HG03378 (cell line): ENCODE measurements around the gene CUL3.
"Not testable (repeated sequence)": the region's sequence is repeated elsewhere in the genome, so short reads cannot be mapped to it uniquely, and the experiment has no call there.

ENCODE experiments used
- ATAC-seq: cut with Tn5 transposase; IDR thresholded peaks from one replicate; pipeline ENCODE4 v1.9.1; 2021; ENCODE audit warnings: mild to moderate bottlenecking, moderate library complexity; ENCODE audit not compliant: unreplicated experiment

CUL3 gene

DNA sequence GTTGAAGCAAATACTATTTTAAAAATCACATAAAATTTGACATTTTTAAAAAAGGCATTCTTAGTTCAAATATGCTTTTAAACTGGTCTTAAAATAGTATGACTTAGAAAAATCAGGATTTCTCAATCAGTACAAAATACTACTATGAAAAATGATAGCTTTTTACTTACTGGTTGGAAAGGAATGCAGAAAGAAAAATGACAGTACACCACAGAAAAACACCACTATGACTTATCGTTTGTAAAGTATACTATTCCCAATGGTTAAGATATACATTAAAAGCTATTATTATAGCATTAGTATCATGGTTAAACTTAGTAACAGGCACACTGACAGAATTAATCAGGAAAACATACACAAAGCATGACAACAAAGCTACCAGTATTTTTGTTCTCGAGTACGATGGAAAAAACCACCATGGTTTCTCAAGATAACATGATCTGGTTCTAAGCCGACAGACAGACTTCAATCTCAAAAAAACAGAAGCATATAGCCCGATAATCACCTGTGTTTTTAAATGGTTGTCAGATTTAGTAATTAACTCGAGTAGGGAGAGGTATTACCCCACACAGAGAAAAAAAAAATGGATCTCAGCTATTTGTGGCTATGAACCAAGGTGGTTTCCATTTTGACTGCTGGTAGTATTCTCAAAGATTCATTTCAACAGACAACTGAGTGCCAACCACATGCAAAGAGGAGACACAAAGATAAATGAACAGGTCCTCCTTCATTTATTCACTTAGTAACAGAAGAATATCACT is 39.1 kb downstream of the CUL3 start:
- peak; percentile 66 for ATAC-seq

DNA sequence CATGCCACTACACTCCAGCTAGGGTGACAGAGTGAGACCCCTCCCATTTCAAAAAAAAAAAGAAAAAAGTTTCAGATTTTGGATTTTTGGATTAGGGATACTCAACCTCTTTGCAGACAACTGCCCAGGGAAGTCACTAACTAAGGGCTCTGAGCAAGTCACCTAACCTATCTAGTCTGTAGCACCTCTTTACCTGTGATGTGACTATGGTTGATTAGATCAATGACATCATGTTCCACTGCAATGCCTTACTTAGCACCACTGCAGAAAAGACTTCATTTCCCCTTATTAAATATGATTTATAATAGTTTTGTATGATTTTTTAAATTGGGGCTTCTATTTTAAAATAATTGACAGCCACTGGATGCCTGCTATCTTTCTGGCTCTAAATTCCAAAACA is 41.2 kb downstream of the CUL3 start:
- no peak for ATAC-seq

DNA sequence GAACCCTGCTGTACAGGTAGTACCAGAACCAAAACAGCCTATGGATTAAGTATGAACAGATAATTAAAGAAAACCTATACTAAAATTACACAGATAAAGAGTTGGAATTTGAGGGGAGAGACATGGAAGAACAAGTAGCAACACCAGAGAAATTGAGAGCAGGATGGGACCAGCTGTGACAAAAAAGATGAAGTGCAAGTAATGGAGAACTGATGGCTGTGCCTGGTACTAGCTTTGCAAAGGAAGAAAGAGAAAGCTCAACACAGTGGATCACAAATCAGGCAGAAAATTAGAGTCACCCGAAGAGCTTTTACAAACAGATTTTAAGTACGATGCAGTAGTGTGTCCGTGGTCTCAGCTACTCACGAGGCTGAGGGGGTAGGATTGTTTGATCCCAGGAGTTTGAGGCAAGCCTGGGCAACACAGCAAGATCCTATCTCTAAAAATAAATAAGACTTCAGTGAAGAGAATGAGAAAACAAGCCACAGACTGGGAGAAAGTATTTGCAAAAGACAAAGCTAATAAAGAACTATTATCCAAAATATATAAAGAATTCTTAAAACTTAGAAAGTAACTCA is 46.5 kb downstream of the CUL3 start:
- ATAC-seq, result no peak

DNA sequence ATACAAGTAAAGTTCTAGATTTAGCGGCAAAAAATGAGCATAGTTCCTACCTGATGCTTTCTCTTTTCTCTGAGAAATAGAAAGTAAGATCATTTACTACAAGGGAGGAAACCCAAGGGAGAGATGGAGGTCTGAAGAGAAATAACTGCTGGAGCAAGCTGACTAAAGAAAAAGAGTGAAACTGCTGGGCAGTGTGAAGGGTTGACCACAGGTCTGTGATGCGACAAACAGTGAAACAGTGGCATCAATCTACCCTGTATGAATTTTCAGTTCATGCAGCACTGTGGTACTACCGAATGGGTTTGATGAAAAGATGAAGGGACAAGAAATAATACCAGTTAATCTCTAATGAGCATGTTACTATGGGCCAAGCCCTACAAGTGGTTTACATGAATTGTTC is 52.2 kb downstream of the CUL3 start:
- no peak for ATAC-seq

DNA sequence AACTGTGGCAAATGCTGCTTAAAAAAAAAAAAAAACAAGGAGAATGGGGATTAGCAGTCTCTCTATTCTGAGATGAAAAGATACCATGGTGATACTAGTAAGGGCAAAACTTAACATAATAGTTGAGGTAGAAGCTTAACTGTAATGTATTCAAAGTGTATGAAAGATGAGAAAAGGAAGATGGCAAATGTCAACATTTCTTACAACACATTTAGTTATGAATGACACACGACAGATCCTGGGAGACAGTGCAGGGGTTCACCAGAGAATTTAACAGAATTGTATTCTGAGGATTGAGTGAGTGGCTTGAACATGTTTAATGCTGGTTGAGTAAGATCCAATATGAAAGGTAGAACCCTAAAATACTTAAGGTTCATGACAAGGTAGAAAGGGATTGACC is 52.7 kb downstream of the CUL3 start:
- ATAC-seq, result no peak

DNA sequence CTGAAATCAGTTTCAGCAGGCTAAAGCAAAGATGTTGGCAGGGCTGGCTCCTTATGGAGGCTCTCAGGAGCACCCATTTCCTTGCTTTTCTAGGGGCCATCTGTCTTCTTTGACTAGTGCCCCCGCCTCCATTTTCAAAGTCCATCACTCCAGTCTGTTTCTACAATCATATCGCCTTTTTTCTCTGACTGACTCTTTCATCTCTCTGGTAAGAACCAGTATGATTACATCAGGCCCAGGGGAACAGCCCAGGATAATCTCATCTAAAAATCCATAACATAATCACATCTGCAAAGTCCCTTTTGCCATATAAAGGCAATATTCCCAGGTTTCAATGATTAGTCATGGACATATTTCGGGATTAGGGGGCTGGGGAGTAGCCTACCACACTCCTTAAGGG is 57.0 kb downstream of the CUL3 start:
- no peak for ATAC-seq

DNA sequence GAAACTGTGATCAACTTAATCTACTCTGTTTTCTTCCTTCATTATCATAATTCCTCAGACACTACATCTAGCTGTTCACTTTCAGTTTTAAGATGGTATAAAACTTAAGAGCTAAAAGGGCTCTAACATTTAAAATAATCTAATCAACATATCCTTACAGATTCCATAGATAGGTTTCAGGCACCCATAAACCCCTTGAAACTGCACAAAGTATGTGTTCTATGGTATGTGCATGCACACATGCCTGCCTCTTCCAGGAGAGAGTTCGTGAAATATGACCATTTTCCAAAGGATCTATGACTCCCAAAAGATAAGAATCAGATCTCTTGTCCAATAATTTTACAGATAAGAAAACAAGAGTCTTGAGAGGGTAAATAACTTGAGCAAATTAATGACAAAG is 59.4 kb downstream of the CUL3 start:
- ATAC-seq, result no peak

DNA sequence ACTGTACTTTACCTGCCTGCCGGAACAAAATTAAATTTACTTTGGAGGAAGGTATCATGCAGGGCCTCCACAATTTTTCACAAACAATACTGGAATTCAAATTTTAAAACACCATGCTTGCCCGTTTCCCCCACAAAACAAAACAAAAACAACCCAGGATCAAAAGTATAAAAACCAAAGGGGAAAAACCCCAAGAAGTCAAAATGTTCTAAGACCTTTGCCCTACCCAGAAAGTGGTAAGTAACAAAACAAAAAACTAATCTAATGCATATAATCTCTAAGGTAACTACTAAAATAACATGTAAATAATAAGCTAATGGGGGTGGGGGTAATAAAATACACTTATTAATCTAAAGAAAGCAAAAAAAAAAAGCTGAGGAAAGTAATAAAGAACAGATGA is 60.5 kb downstream of the CUL3 start:
- no peak for ATAC-seq

DNA sequence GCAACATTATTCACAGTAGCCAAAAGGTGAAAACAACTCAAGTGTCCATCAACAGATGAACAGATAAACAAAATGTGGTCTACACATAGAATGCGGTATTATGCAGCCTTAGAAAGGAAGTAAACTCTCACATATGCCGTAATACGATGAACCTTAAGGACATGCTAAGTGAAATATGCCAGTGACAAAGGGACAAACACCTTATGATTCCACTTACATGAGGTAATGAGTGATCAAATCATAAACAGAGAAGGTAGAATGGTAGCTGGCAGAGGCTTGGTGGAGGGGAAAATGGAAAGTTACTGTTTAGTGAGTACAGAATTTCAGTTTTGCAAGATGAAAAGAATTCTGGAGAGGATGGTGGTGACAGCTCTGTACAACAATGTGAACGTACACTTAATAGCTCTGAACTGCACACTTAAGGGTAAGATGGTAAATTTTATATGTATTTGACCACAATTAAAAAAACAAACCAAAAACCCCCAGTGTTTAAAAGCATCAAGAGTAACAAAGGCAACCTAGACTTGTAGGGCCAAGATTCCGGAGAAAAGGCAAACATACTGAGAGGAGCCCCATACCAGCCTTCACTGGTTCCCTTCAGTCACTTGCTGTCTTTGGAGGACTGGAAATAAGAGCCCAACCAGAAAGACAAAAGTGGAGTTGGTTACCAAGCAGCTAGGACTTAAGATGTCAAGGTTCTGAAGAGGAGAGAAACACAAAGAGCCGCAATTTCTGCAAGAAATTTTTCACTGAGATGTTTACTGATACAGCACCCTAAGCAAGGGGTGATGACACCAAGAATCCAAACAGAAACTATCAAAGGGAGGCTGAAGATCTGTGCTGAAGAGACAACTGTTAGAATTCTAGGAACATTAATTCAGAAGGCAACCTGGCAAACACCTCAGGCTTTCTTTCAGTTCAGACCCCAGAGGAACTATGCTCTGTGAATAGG is 61.3 kb downstream of the CUL3 start:
- ATAC-seq, result peak; percentile 30

DNA sequence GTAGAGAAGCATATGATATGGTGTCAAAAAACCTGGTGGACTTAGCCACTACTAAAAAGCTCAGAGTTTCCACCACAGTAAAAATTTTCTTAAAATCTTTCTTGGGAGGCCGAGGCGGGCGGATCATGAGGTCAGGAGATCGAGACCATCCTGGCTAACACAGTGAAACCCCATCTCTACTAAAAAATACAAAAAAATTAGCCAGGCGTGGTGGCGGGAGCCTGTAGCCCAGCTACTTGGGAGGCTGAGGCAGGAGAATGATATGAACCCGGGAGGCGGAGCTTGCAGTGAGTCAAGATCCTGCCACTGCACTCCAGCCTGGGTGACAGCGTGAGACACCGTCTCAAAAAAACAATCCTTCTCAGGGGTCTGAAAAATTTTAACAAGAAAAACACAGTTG is 62.7 kb downstream of the CUL3 start:
- ATAC-seq, result not testable (repeated sequence)

DNA sequence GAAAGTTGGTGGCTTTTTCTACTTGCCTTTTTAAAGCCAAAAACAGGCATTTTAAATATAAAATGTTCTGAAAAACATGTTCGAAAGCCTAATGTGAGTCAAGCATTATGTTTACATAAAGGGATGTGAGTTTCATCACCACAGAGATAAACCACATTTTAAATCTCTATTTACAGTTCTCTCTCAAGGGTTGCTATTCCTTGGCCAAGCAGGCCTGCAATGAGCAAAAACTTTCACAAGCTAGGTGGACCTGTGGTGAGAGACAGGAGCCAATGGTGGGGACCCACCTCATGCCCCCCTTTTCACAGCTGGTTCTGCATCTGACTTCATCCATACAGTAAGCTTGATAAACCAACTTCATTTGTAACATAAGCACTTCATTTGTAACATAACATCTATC is 65.1 kb downstream of the CUL3 start:
- peak; percentile 77 for ATAC-seq

DNA sequence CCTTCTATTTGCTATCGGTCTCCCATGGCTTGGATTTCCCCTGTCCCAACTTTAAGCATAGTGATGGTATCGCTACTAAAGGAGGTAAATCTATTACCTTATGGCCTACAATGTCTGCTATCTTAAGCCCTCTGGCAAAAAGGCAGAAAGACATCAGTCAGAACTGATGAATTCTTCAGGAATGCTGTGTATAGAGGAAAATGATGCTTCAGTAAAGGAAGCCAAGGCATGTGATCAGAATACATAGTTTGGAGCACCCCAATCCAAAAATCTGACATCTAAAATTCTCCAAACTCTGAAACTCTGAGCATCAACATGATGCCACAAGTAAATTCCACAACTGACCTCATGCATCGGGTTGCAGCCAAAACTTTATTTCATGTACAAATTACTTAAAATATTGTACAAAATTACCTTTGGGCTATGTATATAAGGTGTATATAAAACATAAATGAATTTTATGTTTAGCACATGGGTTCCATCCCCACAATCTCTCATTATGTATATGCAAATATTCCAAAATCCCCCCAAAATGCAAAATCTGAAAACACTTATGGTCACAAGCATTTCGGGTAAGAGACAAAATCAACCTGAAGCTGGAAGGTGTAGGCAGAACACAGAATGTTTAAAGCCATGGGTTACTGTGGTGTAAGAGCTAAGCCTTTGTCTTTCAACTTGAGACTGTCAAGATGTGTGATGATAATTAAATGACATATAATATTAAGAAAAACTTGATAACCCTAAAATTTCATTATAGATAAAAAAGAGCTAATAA is 66.2 kb downstream of the CUL3 start:
- no peak for ATAC-seq

DNA sequence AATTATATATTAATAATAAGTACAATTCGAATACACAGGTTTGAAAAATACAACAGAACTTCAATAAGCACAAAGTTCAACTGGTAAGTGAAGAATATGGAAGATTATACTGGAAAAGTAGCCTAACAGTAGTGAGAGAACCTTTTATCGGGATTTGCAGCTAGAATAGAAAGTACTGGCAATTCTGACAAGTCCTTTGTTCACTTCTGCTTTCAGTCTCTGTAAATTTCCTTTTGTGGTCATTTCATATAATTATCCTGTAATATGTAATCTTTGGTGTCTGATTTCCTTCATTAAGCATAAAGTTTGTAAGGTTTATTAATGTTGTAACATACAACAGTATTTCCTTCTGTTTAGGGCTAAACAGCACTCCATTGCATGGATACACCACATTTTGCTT is 67.2 kb downstream of the CUL3 start:
- no peak for ATAC-seq

DNA sequence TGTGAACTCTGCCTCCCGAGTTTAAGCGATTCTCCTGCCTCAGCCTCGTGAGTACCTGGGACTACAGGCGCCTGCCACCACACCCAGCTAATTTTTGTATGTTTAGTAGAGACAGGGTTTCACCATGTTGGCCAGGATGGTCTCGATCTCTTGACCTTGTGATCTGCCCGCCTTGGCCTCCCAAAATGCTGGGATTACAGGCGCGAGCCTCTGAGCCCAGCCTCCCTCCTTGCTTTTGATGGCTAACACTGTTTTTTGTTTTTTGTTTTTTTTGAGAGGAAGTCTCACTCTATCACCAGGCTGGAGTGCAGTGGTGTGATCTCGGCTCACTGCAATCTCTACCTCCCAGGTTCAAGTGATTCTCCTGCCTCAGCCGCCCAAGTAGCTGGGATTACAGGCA is 68.8 kb downstream of the CUL3 start:
- ATAC-seq, result not testable (repeated sequence)

DNA sequence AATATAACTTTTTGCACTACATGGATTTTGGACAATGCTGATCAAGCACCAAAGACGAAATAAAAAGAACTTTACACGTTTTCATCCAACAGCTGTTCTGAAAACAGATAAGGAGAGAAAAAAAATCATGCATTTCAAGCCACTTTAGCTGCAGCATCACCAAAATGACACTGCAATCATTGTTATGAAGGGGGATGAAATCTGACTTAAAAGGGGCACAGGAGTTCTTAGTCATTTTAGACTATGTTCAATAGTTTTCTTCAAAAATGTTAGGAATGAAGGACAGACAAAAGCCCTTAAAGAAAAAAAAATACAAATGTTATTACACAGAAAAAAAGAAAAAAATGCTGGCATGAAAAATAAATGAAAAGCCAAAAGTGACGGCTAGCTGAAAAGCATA is 71.2 kb downstream of the CUL3 start:
- ATAC-seq, result no peak

DNA sequence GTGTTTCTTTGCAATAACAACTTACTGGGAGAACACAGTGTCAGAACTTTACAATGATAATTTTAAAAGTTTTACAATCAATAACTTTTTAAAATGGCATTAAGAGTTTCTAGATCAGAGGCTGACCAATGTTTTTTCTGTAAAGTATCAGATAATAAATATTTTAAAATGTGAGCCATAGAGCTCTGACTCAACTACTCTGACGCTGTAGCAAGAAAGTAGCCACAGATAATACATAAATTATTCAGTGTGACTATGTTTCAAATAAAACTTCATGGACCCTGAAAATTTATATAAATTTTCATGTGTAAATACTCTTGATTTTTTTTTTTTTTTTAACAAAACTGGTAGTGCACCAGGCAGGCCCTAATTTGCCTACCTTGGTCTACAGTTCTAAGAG is 77.4 kb downstream of the CUL3 start:
- no peak for ATAC-seq

DNA sequence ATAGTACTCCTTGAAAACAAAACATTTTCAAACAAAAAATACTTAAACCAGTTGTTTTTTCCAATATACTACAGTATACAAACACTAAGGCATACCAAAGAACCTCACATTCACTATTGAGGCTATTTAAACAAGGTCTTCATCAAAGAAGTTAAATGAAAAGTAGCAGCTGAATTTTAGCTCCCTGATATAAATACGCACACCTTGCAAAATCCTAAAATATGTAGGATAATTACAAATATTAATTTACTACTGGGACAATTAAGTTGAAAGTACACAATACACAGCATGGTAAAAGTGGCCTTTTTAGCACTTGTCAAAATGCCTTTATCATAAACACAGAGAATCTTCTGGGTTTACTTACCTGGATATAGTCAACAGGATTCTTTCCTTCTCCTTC is 78.7 kb downstream of the CUL3 start:
- no peak for ATAC-seq

DNA sequence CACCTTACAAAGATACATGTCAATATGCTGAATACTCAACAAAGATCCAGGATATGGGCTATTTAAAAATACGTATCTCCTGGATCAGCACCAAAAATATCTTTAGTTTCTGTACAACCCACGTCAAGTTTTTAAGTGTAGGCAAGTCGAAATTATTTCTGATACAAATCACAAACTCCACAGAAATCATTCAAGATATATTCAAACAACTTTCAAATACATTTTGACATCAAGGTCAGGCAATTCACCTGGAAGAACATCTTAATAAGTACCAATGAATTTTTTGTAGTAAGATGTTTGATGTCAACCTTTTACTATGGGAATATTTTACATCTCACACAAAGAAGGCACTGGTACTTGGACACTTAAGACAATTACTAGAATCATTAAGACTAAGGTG is 86.2 kb downstream of the CUL3 start:
- no peak for ATAC-seq

DNA sequence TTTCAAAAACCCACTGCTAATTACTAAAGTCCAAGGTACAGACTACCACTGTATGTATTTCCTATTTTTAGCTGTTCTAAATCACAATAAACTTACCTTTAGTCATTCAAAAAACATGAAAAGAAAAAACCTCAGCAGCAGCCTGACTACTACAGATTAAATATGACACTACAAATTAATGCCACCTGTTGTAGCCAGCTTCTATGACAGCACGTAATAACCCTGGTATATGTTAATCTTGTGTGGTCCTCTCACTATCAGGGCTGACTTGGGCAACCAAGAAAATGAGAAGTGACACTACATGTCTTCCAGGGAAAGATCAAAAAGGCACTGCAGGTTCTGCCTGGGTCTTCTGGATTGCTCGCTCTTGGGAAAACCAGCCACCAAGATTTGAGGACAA is 92.6 kb downstream of the CUL3 start:
- ATAC-seq, result no peak

DNA sequence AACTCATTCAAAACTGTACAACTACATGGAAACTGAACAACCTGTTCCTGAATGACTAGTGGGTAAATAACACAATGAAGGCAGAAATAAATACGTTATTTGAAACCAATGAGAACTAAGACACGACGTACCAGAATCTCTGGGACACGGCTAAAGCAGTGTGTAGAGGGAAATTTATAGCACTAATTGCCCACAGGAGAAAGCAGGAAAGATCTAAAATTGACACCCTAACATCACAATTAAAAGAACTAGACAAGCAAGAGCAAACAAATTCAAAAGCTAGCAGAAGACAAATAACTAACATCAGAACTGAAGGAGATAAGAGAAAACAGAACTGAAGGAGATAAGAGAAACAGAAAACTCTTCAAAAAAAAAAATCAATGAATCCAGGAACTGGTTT is 97.2 kb downstream of the CUL3 start:
- not testable (repeated sequence) for ATAC-seq
